Retinal pigment epithelial cell (primary cell): ENCODE results near the gene SLC11A2.
A peak's percentile ranks its signal among the peaks of the same experiment; 100 is the strongest.

ENCODE experiments used
- DNase-seq: peaks from one replicate; pipeline ENCODE4 v3.0.0-alpha.2; 2010; ENCODE audit warnings: low read depth
- H3K4me3 ChIP-seq: 2 replicates; pipeline ENCODE4 v1.5.1; 2011; ENCODE audit warnings: mild to moderate bottlenecking, low read length, control low read depth, moderate library complexity
- TF ChIP-seq, protein P1 (sequence below): conservative IDR thresholded peaks from 2 replicates; pipeline ENCODE4 v1.5.1; 2011; ENCODE audit warnings: low read depth, low read length, control low read depth, inconsistent platforms

The SLC11A2 gene

DNA sequence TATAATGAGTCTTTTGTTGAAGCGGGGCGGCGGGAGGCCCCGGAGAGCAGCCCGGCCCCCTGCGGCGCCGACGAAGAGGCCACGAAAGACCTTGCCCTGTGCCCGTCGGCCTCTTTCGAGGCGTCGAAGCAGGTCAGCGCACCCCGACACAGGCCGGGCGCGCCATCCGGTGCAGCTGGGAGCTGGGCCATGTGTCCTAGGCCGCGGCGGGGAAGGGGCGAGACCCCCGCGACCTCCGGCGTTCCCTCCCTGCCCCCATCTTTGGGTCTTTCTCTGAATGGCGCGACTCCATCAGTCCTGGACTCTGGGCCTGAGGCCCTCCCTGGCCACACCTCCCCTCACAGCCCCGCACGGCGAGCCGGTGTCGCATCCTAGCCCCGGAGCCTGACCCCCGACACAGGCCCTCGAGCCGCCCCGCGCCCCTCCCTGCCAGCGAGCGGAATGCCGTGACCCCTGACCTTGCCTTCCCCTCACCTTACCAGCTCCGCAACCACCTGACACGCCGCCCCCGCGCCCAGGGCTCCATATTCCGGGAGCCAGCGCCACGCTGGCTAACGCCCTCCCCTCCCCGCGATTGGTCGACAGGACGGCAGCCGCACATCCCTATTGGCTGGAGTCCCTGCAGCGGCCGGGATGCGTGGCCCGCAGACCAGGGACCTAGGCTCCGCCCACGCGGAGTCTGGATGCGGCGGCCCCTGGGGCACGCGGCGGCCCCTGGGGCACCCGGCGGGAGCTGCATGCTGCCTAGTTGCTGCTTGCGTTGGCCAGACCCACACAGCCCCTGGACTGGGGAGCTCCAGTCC, at the start of gene SLC11A2:
SLC11A2 (minus strand) TSS at position 549 of the 803 bp plus-strand sequence. CDS start 15,656 bp downstream, outside the sequence.
- peak; percentile 84 for DNase-seq
- TF ChIP-seq, protein P1, sequence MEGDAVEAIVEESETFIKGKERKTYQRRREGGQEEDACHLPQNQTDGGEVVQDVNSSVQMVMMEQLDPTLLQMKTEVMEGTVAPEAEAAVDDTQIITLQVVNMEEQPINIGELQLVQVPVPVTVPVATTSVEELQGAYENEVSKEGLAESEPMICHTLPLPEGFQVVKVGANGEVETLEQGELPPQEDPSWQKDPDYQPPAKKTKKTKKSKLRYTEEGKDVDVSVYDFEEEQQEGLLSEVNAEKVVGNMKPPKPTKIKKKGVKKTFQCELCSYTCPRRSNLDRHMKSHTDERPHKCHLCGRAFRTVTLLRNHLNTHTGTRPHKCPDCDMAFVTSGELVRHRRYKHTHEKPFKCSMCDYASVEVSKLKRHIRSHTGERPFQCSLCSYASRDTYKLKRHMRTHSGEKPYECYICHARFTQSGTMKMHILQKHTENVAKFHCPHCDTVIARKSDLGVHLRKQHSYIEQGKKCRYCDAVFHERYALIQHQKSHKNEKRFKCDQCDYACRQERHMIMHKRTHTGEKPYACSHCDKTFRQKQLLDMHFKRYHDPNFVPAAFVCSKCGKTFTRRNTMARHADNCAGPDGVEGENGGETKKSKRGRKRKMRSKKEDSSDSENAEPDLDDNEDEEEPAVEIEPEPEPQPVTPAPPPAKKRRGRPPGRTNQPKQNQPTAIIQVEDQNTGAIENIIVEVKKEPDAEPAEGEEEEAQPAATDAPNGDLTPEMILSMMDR: peak; percentile 24
- peak within 1 kb of the TSS; percentile 79 for H3K4me3 ChIP-seq

DNA sequence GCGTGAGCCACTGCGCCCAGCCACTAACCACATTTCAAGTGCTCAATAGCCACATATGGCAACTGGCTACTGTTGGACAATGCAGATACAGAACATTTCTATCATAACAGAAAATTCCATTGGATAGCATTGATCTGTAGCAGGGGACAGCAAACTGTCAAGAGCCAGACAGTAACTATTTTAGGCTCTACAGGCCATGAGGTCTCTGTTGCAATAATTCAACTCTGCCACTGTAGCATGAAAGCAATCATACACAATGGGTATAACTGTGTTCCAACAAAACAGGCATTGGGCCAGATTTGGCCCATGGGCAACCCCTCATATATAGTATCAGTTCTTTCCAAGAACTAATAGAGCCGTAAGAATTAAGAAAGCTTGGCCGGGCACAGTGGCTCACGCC, 49.2 kb upstream of the SLC11A2 start:
- no peak overlapping the region for H3K4me3 ChIP-seq
- DNase-seq: no peak

DNA sequence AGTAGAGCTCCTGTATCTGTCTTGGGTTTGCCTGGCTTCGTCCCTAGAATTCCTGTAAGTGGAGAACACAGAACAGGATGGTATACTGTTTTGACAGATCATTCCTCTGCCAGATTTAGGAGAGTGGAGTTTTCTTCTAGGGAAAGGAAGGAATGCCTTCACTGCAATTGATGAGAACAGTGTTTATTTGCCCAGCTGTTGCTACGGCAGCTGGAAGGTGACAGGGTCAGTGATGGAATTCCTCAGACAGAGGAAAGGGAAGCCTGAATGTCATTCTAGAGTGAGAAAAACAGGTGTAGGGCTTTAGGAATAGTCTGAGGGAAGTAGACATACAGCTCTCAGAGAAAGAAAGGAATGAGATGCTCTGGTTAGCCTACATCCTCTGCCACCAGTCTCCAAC, 45.5 kb upstream of the SLC11A2 start:
- TF ChIP-seq, protein P1: no peak
- no peak overlapping the region for H3K4me3 ChIP-seq
- DNase-seq: no peak

More for the DNA sequence above, 49.2 kb upstream of the SLC11A2 start:
- TF ChIP-seq, protein P1: no peak

DNA sequence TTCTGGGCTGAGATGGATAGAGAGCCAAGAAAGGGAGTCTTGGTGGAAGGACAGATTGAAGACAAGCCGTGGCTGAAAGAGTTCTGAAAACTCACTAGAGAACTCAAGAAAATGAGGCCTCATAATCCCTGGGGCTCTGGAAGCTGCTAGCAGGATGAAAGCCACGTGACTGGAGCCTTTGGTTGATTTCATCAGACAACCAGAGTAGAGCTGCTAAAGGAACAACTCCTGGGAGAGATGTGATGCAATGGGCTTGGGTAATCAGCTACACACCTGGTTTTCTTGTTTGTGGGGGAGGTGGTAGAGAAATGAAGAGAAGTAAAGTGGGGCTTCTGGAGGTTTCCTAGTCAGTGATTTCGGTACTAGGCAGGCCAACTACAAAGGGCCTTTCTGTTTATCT, 43.8 kb upstream of the SLC11A2 start:
- peak; percentile 75 for DNase-seq
- no peak overlapping the region for H3K4me3 ChIP-seq
- TF ChIP-seq, protein P1: no peak

DNA sequence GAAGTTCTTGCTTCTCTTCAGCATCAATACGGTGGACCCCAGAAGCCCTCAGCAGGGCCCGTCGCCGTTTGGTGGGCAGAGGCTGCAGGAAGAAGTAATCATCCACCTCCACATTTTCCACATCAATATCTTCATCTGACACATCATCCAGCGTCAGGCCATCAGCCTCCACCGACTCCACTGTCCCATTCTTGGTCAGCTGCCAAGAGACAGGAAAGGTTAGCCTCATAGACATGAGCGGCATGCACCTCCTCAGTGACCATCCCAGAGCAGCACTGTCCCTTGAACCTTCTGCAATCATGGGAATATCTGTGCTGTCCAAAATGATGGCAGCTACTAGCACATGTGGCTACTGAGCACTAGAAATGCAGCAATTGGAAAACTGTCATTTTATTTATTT, 41.6 kb upstream of the SLC11A2 start:
- TF ChIP-seq, protein P1: no peak
- no peak overlapping the region for H3K4me3 ChIP-seq

DNA sequence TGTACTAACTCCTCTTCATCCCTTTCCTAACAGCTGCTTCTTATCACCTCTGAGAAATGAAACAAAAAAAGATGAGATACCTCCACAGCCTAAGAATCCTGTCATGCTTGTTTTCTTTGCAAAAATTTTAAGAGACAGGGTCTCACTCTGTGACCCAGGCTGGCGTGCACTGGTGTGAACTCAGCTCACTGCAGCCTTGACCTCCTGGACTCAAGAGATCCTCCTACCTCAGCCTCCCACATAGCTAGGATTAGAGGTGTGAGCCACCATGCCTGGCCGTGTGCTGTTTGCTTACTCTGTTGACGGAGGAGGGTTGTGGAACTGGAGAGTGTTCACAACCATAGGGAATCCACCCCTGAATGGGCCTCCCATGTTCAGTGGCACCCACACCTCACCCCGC, 41.0 kb upstream of the SLC11A2 start:
- DNase-seq: no peak
- TF ChIP-seq, protein P1: no peak
- H3K4me3 ChIP-seq: no peak overlapping the region

More for the DNA sequence above, 41.6 kb upstream of the SLC11A2 start:
- DNase-seq: no peak

DNA sequence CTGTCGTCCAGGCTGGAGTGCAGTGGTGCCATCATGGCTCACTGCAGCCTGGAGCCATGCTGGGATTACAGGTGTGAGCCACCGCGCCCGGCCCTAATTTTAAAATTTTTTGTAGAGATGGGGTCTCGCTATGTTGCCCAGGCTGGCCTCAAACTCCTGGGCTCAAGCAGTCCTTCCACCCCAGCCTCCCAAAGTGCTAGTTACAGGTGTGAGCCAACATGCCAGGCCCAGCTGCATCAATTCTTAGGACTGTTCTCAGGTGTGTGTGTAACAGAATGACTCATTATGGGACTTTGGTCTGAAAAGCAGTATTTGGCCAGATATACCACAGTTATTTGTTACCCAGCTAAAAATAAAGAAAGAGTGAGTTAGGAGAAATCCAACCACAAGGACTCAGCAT, 39.3 kb upstream of the SLC11A2 start:
- DNase-seq: no peak
- no peak overlapping the region for H3K4me3 ChIP-seq
- TF ChIP-seq, protein P1: no peak
